K562 (cell line): Measurements from ENCODE around the gene S100A6. TPM values are rescaled to one million over a fixed set of nuclear protein-coding genes. Genes with fewer than 3 reads are reported as not detected.

ENCODE experiments used
- ADNP ChIP-seq: fragments of 200-800 bp; sonication (Bioruptor generic); IDR thresholded peaks from 2 replicates; pipeline ENCODE4 v1.6.1; 2016; ENCODE audit warnings: missing genetic modification characterization, missing compliant biosample characterization
- ESRRA ChIP-seq: fragments of 450-650 bp; IDR thresholded peaks from 2 replicates; pipeline ENCODE4 v1.6.1; 2014; ENCODE audit warnings: low read depth, mild to moderate bottlenecking, moderate library complexity, borderline replicate concordance
- ETS1 ChIP-seq: conservative IDR thresholded peaks from 2 replicates; pipeline ENCODE4 v1.6.1; 2011; ENCODE audit warnings: low read depth, mild to moderate bottlenecking, low read length; ENCODE audit not compliant: control insufficient read depth
- ETV5 ChIP-seq: sonication (generic); formaldehyde crosslinking; IDR thresholded peaks from 2 replicates; pipeline ENCODE4 v1.4.0; 2020; ENCODE audit warnings: low read depth, mild to moderate bottlenecking, missing genetic modification reagents
- HMGN3 ChIP-seq: IDR thresholded peaks from 2 replicates; pipeline ENCODE4 v1.6.1; 2011; ENCODE audit warnings: borderline replicate concordance, low read depth, mild to moderate bottlenecking, mixed read lengths, low read length; ENCODE audit not compliant: insufficient read length; ENCODE audit errors: extremely low read depth
- JUND ChIP-seq, 2 experiments: IDR thresholded peaks; 2 replicates in 1 of 2; 3 replicates in 1 of 2; pipeline ENCODE4 v1.6.1; 2011; ENCODE audit warnings: borderline replicate concordance in 2 of 2, low read depth in 2 of 2, low read length in 2 of 2, improper control_type of control experiment in 1 of 2, missing biosample characterization in 1 of 2, missing genetic modification characterization in 1 of 2, missing genetic modification reagents in 1 of 2
- MYC ChIP-seq, 2 experiments: fragments of 250-450 bp in 1 of 2; sonication (Bioruptor Pico) in 1 of 2; IDR thresholded peaks; 2 replicates each; pipeline versions ENCODE4 v1.5.1 to v1.6.1; 2012 to 2021; ENCODE audit warnings: low read depth in 2 of 2, borderline replicate concordance in 1 of 2, improper control_type of control experiment in 1 of 2, low read length in 1 of 2, mild to moderate bottlenecking in 1 of 2, moderate library complexity in 1 of 2
- MYNN ChIP-seq, 2 experiments: sonication (generic); formaldehyde crosslinking in 1 of 2; IDR thresholded peaks; 2 replicates each; pipeline versions ENCODE4 v1.5.0 to v1.6.1; 2016 to 2020; ENCODE audit warnings: antibody characterized with exemption in 1 of 2, missing genetic modification reagents in 1 of 2
- PHTF2 ChIP-seq: fragments of 250-450 bp; sonication (Bioruptor Pico); IDR thresholded peaks from 2 replicates; pipeline ENCODE4 v1.5.0; 2021; ENCODE audit warnings: mild to moderate bottlenecking
- PTTG1 ChIP-seq: fragments of 450-650 bp; IDR thresholded peaks from 2 replicates; pipeline ENCODE4 v1.6.1; 2016; ENCODE audit warnings: low read depth, mild to moderate bottlenecking, missing genetic modification characterization, missing compliant biosample characterization
- RAD21 ChIP-seq, 2 experiments: fragments of 250-450 bp in 1 of 2; fragments of 450-650 bp in 1 of 2; sonication (Bioruptor Pico) in 1 of 2; formaldehyde crosslinking in 1 of 2; IDR thresholded peaks in 1 of 2; conservative IDR thresholded peaks in 1 of 2; 2 replicates each; pipeline versions ENCODE4 v1.4.0 to v1.8.0; 2020 to 2022; ENCODE audit warnings: mild to moderate bottlenecking in 2 of 2, moderate library complexity in 1 of 2
- REST ChIP-seq, 2 experiments: fragments of 450-650 bp; formaldehyde crosslinking in 1 of 2; IDR thresholded peaks; 2 replicates each; pipeline versions ENCODE4 v1.4.0 to v1.6.1; 2014 to 2020; ENCODE audit warnings: mild to moderate bottlenecking in 2 of 2, borderline replicate concordance in 1 of 2, low read depth in 1 of 2
- SMC3 ChIP-seq: conservative IDR thresholded peaks from 2 replicates; pipeline ENCODE4 v1.6.1; 2011; ENCODE audit warnings: low read depth, low read length, improper control_type of control experiment; ENCODE audit not compliant: insufficient read depth
- ZNF384 ChIP-seq: IDR thresholded peaks from 2 replicates; pipeline ENCODE4 v1.6.1; 2012; ENCODE audit warnings: low read depth, low read length, improper control_type of control experiment
- ZNF408 ChIP-seq: fragments of 250-450 bp; sonication (Bioruptor Pico); IDR thresholded peaks from 2 replicates; pipeline ENCODE4 v1.4.0; 2020; ENCODE audit warnings: low read depth, mild to moderate bottlenecking, moderate library complexity
- ZNF41 ChIP-seq: fragments of 250-450 bp; sonication (Bioruptor Pico); conservative IDR thresholded peaks from 2 replicates; pipeline ENCODE4 v1.4.0; 2020; ENCODE audit warnings: mild to moderate bottlenecking
- ZNF586 ChIP-seq: fragments of 450-650 bp; formaldehyde crosslinking; conservative IDR thresholded peaks from 2 replicates; pipeline ENCODE4 v1.4.0; 2020; ENCODE audit warnings: mild to moderate bottlenecking, moderate library complexity
- polyA plus RNA-seq, 8 experiments: library from polyadenylated mRNA; depleted of rRNA in 4 of 8; stranded (reverse) in 5 of 8; unstranded in 3 of 8; fragments of >200 nt; fragmentation: Nextera tagmentation in 2 of 8; fragmentation: Illumina TruSeq in 1 of 8; extraction: Ambion mirVana in 2 of 8; extraction: Trizol in 1 of 8; gene quantifications; 2 replicates each; pipeline versions ENCODE4 v1.2.1 to v1.2.3, GENCODE V29; 2011 to 2014; ENCODE audit warnings: inconsistent platforms in 1 of 8, missing spikeins in 1 of 8
- total RNA-seq, 7 experiments: library from RNA; depleted of rRNA in 6 of 7; stranded (reverse); fragments of >200 nt in 6 of 7; fragmentation: Illumina TruSeq in 2 of 7; extraction: Trizol in 2 of 7; gene quantifications; 2 replicates each; pipeline versions ENCODE4 v1.2.1 to v1.2.3, GENCODE V29; 2011 to 2021; ENCODE audit warnings: low replicate concordance in 1 of 7

The S100A6 gene
- total and polyA plus RNA-seq, 9 of the 15 experiments (the other 6 are each of a cell fraction or from before 2014, with no cell fraction given): 9.8 to 66.5 (median 23.2) TPM

- TF ChIP-seq REST (IDR thresholded peaks at IDR 0.05; ENCODE audit: borderline replicate concordance) (peak; percentile 66), REST (CRISPR knock-in tag; IDR thresholded peaks at IDR 0.05; ENCODE audit: low read depth) (no peak), HMGN3 (no peak), RAD21 (CRISPR knock-in tag; conservative IDR thresholded peaks at IDR 0.05 in 1 of 2, IDR thresholded peaks at IDR 0.05 in 1 of 2) (peak; percentile 73 to 86), MYC (IDR thresholded peaks at IDR 0.05; ENCODE audit: low read depth, low read length) (peak; percentile 65; the same call in 1 of the 2 replicates), MYC (CRISPR knock-in tag; IDR thresholded peaks at IDR 0.05; ENCODE audit: borderline replicate concordance, low read depth) (no peak), ESRRA (no peak; the same call in 1 of the 2 replicates), ETS1 (no peak), ZNF408 (CRISPR knock-in tag) (no peak), ADNP (tag) (no peak), PHTF2 (CRISPR knock-in tag) (no peak), ZNF41 (CRISPR knock-in tag) (no peak), PTTG1 (no peak), ZNF384 (no peak), ZNF586 (no peak), JUND (IDR thresholded peaks at IDR 0.05; ENCODE audit: borderline replicate concordance, low read depth, low read length) (peak; percentile 24; the same call in 1 of the 2 replicates), JUND (tag; IDR thresholded peaks at IDR 0.05; ENCODE audit: borderline replicate concordance, low read depth, low read length) (no peak), MYNN (IDR thresholded peaks at IDR 0.05) (no peak), MYNN (CRISPR knock-in tag; IDR thresholded peaks at IDR 0.05) (no peak), SMC3 (peak; percentile 75), ETV5 (CRISPR knock-in tag) (no peak)
These were observed 25.9 kb downstream of the S100A6 start (continued) for GRCh38 chr1:153509729-153510354.
